ENCODE results near the gene TNS3. TPM values are rescaled to one million over a fixed set of nuclear protein-coding genes. Genes with fewer than 3 reads are reported as not detected.

TNS3 gene
- total RNA-seq, 1 experiment from 2014 or later: 27.6 TPM

DNA sequence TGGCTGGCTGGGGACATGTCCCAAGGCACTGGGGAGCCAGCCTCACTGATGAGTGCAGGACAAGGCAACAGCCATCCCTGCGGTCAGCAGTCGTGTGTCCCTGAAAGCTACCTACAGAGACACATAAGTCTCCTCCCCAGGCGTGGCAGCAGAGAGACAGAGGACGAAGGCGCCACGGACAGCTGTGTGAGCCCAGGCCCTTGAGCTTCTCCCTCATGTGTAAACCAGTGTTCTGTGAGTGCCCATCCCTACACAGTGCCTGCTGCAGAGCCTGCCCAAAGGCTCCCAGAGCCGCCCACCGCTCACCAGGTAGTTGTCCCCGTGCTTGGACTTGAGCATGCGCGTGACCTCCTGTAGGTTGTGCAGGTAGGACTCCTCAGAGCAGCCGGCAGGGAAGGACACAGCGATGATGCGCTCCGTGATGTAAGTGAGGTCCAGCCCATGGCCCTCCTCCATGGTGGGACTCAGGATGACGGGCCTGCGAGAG lies 142.7 kb downstream of the TNS3 start:
- Histone ChIP-seq H3K9me3 (no peaks in the 10 kb centered on the region), H3K4me3 (no peak overlapping the region), H3K27me3 (no peaks in the 10 kb centered on the region), H3K36me3 (peaks cover 9% of the 10 kb centered on the region)
- DNase-seq: no peak

DNA sequence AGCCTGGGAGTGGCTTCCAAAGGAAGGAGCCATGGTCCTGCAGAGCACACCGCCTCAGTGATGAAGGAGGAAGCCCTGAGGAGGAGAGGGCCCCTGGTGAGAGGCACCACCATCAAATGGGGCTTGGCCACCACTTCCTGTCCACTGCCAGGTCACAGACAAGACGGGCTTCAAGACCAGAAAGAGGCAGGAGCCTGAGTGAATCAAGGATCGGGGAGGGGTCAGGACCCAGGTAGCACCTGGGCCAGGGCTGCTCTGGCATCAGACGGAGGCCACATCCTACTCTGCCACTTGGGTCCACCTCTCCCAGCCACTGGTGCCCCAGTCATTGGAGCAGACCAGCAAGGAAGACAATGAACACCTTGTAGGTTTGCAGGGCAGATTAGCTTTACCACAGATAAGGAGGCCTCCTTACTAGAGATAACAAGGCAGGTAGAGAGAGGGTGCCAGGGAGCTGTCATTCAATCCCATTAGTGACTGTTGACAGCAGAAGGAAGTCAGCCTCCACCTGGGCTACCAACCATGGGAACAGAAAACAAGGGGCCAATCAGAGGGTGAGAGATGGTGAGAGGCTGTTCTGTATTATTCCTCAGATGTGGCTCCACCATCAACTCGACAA lies 143.4 kb downstream of the TNS3 start:
- peaks cover 9% of the 10 kb centered on the region for H3K36me3 ChIP-seq
- H3K27me3 ChIP-seq: no peaks in the 10 kb centered on the region
- no peak for DNase-seq
- H3K4me3 ChIP-seq: no peak overlapping the region
- no peaks in the 10 kb centered on the region for H3K9me3 ChIP-seq

DNA sequence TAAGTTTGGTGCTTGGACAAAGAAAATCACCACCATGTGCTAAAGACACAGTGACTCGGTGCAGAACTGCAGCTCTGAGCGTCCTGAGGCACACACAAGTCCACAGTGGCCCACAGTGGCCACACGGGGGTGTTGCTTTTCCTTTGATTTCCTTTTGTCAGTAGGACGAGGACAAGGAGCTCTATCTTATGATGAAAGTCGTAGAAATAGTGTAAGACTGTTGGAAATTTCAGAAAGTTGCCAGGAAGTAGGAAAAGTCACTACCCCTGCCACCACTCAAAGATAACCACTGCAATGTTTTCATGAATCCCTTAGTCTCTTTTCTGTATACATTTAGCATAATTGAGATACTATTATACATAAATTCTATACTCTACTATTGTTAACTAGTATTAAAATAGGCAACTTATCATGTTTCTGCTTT lies 146.0 kb downstream of the TNS3 start:
- Histone ChIP-seq H3K27me3 (no peaks in the 10 kb centered on the region), H3K4me3 (no peak overlapping the region), H3K36me3 (peaks cover 10% of the 10 kb centered on the region), H3K9me3 (no peaks in the 10 kb centered on the region)
- peak; percentile 58 for DNase-seq

- Histone ChIP-seq H3K36me3 (peaks cover 4% of the 10 kb centered on the region), H3K27me3 (no peaks in the 10 kb centered on the region), H3K4me3 (no peak overlapping the region), H3K9me3 (no peaks in the 10 kb centered on the region)
- DNase-seq: no peak
These were observed 148.4 kb downstream of the TNS3 start for GRCh38 chr7:47433564-47433895.

- no peak overlapping the region for H3K4me3 ChIP-seq
- DNase-seq: no peak
- H3K36me3 ChIP-seq: peaks cover 4% of the 10 kb centered on the region
- H3K9me3 ChIP-seq: no peaks in the 10 kb centered on the region
- H3K27me3 ChIP-seq: no peaks in the 10 kb centered on the region
These were observed 149.0 kb downstream of the TNS3 start for GRCh38 chr7:47432671-47433563.

DNA sequence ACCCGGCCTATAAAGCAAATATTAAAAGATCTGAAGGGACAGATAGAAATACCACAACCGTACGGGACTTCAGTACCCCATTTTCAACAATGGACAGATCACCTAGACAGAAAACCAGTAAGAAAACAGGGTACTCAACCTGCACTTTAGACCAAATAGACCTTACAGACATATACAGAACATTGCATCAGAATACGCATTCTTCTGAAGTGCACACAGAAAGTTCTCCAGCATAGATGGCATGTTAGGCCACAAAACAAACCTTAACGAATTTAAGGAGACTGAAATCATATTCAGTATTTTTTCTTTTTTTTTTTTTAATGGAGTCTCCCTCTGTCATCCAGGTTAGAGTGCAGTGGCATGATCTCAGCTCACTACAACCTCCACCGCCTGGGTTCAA lies 151.5 kb downstream of the TNS3 start:
- no peaks in the 10 kb centered on the region for H3K27me3 ChIP-seq
- H3K9me3 ChIP-seq: no peaks in the 10 kb centered on the region
- H3K4me3 ChIP-seq: no peak overlapping the region
- peaks cover 16% of the 10 kb centered on the region for H3K36me3 ChIP-seq
- no peak for DNase-seq

- Histone ChIP-seq H3K36me3 (peaks cover 18% of the 10 kb centered on the region), H3K27me3 (no peaks in the 10 kb centered on the region), H3K4me3 (no peak overlapping the region), H3K9me3 (no peaks in the 10 kb centered on the region)
- DNase-seq: no peak
These were observed 153.0 kb downstream of the TNS3 start for GRCh38 chr7:47428768-47429472.

- Histone ChIP-seq H3K36me3 (peaks cover 25% of the 10 kb centered on the region), H3K9me3 (no peaks in the 10 kb centered on the region), H3K27me3 (no peaks in the 10 kb centered on the region)
These were observed 153.7 kb downstream of the TNS3 start for GRCh38 chr7:47428052-47428767.

DNA sequence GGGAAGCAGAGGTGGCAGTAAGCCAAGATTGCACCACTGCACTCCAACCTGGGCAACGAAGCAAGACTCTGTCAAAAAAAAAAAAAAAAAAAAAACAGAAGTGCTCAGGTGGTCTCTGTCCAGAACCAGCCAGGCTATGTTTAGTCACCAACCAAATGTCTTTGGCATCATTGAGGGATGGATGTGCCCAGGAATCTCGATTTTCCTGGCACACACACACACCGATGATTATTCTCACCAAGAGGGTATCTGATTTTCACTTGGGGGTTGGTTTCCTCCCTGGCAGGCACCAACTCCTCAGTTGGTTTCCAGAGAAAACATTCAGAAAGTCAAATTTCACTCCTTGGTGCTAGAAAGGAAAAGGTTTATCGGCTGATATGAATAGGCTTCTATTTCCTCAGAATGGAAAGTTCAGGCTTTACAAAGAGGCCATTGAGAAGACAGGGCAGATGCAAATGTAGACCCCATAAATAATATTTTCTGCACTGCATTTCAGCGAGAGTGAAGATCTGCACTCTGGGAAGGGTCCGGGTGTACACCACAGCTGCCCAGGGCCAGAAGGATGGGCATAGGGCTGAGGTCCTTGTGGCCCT lies 154.8 kb downstream of the TNS3 start:
- H3K36me3 ChIP-seq: peaks cover 31% of the 10 kb centered on the region
- DNase-seq: peak; percentile 56
- no peaks in the 10 kb centered on the region for H3K27me3 ChIP-seq
- no peaks in the 10 kb centered on the region for H3K9me3 ChIP-seq
- no peak overlapping the region for H3K4me3 ChIP-seq

More at GRCh38 chr7:47428052-47428767, 153.7 kb downstream of the TNS3 start:
- H3K4me3 ChIP-seq: no peak overlapping the region
- DNase-seq: no peak

GRCh38 chr7:47424523-47424922 lies 157.4 kb downstream of the TNS3 start:
- Histone ChIP-seq H3K36me3 (peaks cover 57% of the 10 kb centered on the region), H3K4me3 (no peak overlapping the region), H3K9me3 (peaks cover 8% of the 10 kb centered on the region), H3K27me3 (no peaks in the 10 kb centered on the region)
- DNase-seq: no peak

DNA sequence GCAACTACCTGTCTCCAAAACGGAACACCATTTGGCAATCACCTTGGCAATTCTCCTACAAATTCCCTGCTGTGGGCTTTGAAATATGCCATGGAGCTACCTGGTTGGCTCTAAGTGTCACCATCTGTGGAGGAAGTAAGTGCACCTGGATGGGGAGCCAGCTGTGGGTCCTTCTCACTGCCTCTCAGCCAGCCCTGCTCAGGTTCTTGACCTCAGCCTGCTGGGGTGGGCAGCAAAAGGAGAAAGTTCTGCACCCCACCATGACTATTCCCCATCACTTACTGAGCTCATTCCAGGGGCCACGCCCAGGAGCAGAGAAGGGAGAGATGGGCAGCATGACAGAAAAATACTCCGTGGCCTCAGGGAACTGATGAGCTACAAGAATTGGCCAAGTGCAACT lies 158.7 kb downstream of the TNS3 start:
- Histone ChIP-seq H3K4me3 (no peak overlapping the region), H3K36me3 (peaks cover 61% of the 10 kb centered on the region), H3K9me3 (peaks cover 8% of the 10 kb centered on the region), H3K27me3 (no peaks in the 10 kb centered on the region)
- DNase-seq: no peak

DNA sequence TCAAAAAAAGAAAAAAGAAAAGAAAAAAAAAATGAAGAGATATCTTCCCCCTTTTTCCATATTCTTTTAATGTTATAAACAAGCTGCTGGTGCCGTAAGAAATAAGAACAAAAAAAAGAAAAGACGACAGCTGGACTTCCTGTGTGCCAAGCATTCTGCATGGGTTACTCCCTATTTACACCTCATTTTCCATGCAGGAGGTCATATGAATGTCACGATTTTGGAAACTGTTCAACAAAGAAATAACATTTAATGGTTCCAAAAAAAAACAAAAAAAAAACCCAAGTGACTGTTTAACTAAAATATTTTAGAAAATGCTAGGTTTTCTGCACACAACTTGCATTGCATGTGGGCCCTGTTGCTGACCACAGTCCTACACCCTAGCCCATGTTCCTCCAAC lies 159.3 kb downstream of the TNS3 start:
- H3K36me3 ChIP-seq: peaks cover 56% of the 10 kb centered on the region
- DNase-seq: no peak
- peaks cover 8% of the 10 kb centered on the region for H3K9me3 ChIP-seq
- H3K27me3 ChIP-seq: no peaks in the 10 kb centered on the region
- H3K4me3 ChIP-seq: no peak overlapping the region

- H3K4me3 ChIP-seq: no peak overlapping the region
- no peak for DNase-seq
- H3K27me3 ChIP-seq: no peaks in the 10 kb centered on the region
- peaks cover 8% of the 10 kb centered on the region for H3K9me3 ChIP-seq
- peaks cover 49% of the 10 kb centered on the region for H3K36me3 ChIP-seq
These were observed 160.5 kb downstream of the TNS3 start for GRCh38 chr7:47421456-47421855.

GRCh38 chr7:47420122-47420780 lies 161.7 kb downstream of the TNS3 start:
- DNase-seq: no peak
- Histone ChIP-seq H3K27me3 (no peaks in the 10 kb centered on the region), H3K9me3 (peaks cover 8% of the 10 kb centered on the region), H3K4me3 (no peak overlapping the region), H3K36me3 (peaks cover 47% of the 10 kb centered on the region)

DNA sequence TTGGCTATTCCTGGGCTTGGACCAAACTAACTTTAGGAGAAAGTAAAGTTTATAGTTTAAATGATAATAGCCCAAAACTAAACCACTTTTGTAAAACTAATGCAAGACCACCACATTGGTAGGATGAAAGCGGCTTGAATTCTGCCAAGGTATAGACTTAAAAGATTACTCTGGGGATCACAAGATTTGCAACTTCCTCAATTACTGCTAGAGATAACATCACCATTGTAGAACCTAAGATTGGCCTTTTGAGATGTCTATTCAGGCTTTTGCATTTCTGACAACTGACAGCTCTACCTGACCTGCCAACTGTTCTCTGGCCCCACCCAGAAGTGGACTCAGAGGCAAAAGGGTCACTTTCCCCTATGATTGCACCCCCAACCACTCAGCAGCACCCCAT lies 162.4 kb downstream of the TNS3 start:
- peaks cover 47% of the 10 kb centered on the region for H3K36me3 ChIP-seq
- peaks cover 8% of the 10 kb centered on the region for H3K9me3 ChIP-seq
- DNase-seq: no peak
- H3K27me3 ChIP-seq: no peaks in the 10 kb centered on the region
- H3K4me3 ChIP-seq: no peak overlapping the region
